Islet precursor cell (in vitro differentiated cells): ENCODE data around the gene UBALD1.

Experiments
- DNase-seq: peaks from one replicate; pipeline ENCODE4 v3.0.0-alpha.2; 2018

Gene UBALD1

GRCh38 chr16:4613636-4614570 is 785 bp downstream of the UBALD1 start:
- no peak for DNase-seq

DNA sequence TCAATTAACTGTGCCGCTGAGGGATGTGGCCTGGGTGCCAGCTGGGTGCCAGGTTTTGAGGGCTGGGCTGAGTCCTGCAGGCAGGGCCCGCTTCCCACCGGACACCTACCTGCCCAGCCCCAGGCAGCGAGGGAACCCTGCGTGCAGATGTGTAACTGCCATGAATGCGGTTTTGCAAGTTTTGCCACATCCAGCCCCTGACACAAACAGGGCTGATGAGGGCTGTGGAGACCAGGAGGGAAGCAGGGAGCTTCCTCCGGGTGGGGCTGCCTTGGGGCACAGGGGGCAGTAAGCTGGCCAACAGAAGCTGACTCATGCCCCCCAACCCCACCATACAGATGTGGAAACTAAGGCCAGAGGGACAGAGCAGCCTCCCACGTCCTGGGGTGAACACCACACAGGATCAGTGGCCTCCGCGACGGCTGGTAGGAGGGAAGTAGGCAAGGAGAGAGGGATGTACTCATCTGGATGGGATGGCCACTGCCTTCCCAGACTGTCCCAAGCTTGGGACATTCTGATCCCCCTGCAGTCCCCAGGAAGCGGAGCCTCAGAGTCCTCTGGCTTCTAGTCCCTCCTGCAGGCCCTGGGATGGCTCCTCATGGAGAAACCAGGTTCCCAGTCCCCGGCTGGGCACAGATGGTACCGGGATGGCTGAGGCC is 1.6 kb downstream of the UBALD1 start:
- peak; percentile 91 for DNase-seq

DNA sequence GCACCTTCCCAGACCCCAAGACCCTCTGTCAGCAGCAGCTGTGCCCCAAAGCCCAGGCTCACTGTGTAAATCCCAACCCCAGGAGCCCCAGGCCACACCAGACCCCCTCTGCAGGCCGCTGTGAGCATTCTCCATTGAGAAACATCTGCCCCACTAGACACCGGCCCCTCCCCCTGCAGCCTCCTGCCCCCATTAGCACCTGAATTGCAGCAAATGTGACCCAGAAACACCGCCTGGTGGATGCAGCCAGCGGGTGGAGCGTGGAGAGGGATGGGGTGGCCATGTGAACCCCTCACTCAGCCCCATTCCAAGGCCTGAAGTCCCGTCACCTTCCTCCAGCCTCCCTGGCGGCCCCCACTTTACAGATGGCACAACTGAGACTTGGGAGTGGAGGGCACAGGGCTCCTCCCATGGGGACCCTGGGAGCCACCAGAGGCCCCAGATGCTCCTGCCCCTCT is 2.2 kb downstream of the UBALD1 start:
- DNase-seq, result no peak

GRCh38 chr16:4611337-4612021 is 3.2 kb downstream of the UBALD1 start:
- no peak for DNase-seq

DNA sequence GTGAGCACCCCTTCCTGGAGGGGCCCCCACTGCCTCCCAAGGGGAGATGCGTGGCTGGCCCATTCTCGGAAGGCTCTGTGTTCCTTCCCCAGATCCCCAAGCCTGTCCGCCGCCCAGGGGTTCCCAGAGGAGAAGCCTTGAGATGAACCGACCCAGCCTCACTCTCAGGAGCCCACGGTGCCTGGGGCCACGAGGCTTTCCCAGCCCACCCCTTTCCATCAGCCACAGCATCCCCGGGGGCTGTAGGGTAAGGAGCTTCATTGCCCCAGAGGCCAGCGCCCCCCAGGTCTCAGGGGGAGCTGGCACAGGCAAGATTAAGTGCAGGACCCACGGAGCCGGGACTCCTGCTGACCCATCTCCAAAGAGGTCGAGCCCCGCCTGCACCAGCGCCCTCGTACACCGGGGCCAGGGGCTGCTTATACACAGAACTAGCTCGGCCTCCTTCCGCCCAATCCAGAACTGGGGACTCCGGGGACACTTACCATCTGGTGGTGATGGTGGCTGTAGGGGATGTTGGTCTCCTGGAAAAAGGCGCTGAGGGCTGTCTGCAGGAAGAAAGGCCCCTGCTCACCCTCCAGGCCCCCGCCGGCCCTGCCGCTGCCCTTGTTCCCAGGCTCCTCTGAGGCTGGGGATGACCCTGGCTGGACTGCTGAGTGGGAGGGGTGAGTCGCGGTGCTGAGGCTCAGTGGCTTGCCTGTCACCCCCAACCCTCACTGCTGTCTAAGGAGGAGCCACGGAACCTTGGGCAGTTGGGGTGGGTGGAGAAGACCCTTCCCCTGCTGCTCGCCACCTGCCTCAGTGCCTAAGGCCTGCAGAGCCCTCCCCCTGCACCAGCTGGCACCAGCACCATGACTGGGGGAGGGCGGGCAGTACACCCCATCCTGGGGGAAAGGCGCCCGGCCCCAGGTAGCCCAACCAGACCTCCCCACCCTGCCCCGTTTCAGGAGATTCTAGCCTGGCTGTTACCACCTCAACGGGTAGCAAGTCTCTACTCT is 4.4 kb downstream of the UBALD1 start:
- DNase-seq, result no peak

GRCh38 chr16:4609200-4610010 is 5.3 kb downstream of the UBALD1 start:
- no peak for DNase-seq

DNA sequence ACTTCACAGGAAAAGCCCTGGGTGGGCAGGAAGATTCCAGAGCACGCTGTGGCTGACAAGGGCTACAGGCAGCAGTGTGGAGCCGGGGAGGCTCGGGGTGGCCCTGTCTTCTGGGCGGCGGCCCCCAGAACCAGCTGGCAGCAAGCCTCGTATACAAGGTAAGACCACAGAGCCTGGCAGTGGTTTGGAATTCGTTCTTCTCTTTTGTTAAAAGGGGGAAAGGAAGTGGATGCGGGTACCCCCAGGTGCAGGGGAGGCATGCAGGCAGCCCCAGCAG is 6.0 kb downstream of the UBALD1 start:
- DNase-seq, result no peak

DNA sequence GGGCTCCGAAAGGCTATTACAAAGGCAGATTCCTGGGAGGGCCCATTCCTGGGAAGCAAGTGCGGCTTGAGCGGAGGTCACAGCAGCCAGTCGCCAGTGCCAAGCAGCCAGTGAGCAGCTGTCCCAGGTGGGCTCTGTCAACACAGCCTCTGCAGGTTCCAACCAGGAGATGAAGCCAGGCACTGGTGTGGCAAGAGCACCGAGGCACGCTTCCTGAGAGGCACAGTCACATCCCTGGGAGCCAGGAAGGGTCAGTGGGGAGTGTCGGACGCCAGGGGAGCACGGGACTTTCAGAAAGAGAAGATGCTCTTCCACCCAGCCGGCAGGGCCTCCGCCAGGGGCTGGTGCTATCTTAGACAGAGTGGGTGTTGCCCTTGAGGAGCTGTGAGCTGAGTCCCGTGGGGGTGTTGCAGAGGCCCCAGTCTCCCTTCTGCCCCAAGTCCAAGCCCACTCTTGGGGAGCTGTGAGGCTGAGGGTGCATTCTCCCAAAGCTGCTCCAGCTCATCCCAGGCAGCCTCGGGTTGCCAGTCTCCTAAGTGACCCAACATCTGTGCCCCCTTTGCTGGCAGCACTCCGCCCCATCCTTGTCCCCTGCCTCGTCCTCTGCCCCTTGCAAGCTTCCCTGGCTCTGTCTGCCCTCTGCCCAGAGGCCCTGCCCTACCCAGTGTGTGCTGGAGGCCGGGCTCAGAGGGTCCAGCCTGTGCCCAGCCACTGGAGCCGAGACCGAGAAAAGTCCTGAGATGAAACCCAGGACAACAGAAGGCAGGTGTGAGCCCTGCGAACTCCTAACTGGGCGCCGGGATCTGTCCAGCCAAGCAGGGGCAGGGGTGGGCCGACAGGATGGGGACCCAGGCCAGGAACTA is 6.6 kb downstream of the UBALD1 start:
- no peak for DNase-seq

DNA sequence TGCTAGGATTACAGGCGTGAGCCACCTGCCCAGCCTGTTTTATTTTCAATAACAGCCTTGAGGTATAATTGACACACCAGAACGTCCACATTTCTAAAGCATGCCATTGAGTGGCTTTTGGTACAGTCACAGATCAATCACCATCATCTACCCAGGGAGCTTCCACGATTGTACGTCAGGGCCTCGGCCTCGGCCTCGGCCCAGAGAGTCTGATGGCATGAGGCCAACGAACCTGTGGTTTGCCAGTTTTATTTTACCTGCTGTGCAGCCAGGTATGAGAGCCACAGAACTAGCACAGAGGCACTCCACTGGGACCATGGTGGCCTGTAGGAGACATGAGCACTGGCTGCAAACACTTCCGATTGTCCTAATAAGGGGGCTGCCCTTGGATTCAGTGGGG is 8.3 kb downstream of the UBALD1 start:
- DNase-seq, result no peak

DNA sequence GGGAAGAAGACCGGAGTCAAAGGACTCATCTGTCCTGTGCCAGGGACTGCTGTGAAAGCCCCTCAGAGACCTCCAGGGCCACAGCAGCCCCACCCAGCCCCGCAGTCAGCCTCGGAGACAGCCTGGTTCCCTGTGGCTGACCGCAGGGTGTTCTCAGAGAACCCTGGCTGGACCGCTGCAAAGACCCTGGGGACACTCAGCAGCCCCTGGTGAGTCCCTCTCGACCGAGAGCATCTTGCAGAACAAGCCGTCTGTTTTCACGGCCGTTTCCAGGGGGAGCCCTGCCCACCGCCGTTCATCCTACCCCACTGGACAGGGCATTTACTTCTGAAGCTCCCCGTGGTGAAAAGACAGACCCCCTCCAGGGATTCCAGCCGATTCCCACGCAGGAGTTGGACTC is 10.3 kb downstream of the UBALD1 start:
- no peak for DNase-seq

GRCh38 chr16:4603624-4604170 is 11.0 kb downstream of the UBALD1 start:
- no peak for DNase-seq

DNA sequence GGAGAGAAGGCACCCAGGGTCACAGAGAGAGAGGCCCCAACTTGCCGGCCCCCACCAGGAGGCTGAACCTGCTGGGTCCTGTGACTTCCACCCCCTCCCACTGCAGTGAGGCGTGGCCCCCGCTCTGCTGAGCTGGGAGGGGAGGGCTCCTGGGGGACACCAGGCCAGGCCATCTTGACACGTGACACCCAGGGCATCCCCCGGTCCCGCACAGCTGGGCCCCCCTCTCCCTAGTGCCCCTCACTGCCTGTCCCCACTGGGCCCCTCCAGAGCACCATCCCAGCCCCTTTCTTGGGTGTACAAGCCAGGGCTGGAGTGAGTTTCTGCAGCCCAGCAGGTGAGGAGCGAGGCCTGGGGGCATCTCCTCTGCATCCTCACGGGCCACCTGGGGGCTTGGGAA is 12.4 kb downstream of the UBALD1 start:
- DNase-seq, result no peak

DNA sequence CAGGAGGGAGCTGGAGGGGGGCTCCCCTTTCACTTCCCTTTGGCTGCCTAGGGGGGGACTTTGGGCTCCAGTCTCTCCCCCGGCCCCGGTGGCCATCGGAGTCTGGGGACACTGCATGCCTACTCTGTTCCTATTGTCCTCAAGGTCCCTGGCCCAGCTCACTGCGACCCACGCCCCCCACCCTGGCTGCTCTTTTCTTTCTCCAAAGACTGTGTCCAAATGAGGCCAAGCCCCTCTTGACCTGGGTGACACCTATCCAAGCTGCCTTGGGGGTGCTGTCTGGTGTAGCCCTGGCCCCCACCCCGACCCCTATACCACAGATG is 12.9 kb downstream of the UBALD1 start:
- no peak for DNase-seq

- DNase-seq, result no peak
Observed at GRCh38 chr16:4601036-4601863, 13.4 kb downstream of the UBALD1 start.

- DNase-seq, result no peak
Observed at GRCh38 chr16:4599545-4599944, 15.1 kb downstream of the UBALD1 start.

DNA sequence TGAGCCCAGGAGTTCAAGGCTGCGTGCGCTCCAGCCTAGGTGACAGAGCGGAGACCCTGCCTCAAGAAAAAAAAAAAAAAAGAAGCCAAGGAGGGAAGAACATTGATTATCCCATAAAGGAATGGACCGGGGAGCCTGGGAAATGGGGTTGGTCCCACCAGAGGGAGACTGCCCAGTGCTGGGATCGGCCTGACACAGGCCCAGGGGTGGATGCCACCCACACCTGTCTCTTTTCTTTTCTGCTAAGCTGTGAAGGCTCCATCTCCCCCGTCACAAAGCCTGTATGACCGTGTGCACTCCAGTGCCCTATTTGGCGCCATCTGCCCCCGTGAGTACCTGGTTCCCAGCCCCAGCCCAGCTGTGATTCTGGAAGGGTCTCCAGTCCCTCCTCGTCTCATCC is 15.7 kb downstream of the UBALD1 start:
- no peak for DNase-seq

GRCh38 chr16:4597174-4597573 is 17.5 kb downstream of the UBALD1 start:
- DNase-seq, result no peak

- no peak for DNase-seq
Observed at GRCh38 chr16:4594433-4595410, 20.0 kb downstream of the UBALD1 start.
